ENCODE measurements around the gene CELF2.

CELF2 gene

DNA sequence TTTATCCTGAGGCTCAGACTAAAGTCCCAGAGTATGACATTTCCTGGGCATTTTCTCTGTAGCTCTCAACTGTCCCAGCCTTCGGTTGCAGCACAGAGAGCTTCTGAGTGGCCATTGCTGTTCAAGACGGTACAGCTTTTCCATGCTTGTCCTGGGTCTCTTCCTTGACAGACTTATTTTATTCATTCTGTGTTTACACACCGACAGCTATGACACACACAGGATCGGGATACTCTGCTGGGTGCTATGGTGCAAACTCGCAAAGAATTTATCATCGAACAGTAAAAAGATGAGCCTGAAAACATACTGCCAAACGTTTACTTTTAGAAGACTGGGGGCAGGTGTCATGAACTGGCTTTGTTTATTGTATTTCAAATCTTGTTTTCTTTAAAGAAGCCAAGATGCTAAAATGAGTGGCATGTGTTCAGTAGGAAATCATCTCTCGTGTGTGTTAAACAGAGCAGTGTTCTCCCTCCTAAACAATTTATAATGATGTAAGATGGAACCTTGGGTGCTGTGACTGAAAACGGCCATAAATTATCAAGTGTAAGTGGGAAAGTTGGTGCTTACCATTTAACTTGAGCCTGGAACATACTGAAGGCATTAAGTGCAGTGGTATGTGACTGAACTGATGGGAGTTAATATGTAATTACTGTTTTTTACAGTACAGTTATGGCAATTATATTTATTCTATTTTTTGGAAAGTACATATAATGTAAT lies 120.8 kb downstream of the CELF2 start:
- DNase-seq: no peak

DNA sequence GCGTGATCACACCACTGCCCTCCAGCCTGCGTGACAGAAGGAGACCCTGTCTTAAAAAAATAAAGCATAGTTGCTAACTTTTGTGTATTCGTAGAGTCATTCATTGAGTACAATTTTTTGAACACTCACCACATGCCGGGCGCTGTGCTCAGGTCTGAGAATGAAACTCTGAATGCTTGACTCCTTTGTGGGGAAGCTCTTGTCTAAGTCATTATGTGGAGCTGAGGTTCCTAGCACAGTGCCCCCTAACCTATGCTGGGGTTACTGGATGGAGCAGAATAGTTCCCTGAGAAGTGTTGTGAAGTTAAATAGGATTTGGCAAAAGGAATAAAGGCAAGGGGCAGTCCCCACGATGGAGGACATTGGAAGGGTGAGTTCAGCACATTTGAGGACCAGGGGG lies 123.3 kb downstream of the CELF2 start:
- no peak for DNase-seq

DNA sequence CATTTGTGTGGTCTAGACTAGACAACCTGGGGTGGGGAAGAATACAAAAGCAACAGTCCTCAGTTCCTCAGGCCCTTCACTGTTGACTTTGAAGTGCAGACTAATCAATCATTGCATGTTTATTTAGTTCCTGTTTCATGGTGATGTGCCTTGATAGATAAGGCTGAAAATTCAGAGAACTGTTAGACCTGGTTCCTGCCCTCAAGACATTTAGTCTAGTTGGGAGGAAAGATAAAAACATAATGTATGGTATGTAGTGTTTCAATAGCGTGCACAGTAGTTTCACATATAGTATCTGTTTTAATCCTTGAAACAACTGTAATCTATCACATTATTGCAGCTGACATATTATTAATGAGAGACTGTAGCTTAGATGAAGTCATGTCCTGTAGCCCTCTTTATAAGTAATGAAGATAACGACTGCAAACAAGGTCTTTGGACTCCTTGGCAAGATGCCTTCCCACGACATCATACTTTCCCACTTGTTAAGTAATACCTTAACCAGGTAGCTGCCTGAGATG lies 124.0 kb downstream of the CELF2 start:
- no peak for DNase-seq

DNA sequence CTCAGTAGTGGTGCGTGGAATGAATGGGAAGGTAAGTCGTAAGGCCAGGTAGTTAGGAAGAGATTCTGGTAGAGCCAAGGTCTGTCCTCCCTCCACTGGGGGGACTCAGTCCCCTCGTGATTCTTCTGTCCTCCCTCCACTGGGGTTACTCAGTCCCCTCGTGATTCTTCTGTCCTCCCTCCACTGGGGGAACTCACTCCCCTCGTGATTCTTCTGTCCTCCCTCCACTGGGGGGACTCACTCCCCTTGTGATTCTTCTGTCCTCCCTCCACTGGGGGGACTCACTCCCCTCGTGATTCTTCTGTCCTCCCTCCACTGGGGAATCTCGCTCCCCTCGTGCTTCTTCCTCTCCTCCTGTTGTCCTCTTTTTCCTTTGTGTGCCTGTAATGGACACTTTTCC lies 125.1 kb downstream of the CELF2 start:
- DNase-seq: no peak

DNA sequence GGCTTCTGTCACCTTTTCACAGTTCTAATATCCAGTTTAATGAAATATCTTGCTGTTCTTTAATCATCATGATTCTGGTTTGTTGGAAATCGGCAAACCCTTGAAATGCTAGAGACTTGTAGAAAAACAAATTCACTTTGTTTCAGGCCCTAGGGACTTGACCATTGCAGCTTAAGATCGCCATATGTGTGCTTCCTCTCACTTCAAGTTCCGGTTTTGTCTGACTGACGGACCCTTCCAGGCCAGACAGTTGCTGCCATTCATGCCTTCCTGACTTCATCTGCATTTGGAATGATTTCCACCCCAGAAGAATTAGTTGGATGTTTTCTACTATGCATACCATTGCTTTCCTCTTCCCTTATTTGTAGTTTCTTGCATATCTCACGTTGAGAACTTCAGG lies 125.6 kb downstream of the CELF2 start:
- DNase-seq: no peak

DNA sequence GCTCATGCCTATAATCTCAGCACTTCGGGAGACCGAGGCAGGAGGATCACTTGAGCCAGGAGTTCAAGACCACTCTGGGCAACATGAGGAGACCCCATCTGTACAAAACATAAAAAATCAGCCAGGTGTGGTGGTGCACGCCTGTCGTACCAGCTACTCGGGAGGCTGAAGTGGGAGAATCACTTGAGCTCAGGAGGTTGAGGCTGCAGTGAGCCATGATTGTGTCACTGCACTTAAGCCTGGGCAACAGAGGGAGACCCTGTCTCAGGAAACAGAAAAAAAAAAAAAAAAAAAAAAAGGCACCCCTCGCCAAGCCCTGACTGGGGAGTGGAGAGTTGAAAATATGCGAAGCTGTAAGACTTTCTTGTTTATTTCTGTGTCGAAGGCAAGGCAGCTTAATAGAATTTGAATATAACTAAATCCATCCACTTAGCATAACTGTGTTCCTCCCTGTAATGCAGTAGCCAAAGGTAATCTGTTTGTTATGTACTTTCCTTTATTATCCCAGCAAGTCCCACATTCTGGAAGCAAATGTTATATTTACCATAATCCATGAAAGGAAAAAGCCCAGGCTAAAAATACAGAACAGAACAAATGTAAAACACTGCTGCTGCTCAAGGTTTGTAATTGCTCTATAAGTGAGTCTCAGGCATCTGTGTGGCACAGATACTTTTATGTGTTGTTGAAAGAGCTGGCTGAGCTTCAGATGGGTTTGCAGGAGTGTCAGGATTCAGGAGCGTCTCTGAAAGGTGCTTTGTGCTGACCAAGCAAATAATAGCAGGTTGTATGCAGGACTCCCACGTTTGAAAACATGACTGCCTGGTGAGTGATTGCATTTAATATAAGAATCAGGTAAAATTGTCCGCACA lies 127.2 kb downstream of the CELF2 start:
- no peak for DNase-seq

DNA sequence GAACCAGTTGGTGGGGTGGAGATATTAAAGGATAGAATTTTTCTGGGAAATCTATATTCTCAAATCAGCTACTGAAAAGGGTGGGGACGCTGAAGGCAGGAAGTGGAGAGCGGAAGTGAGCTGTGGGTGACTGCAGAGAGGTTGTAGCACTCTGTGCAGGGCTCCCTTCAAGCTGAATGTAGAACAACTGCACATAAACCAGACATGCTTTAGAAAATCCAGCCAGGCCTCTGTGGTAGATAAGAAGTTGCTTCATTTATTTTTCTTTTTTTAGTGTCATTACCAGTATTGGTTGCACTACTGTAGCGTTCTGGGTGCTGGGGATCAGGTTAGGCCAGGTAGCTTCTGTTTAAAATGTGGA lies 127.8 kb downstream of the CELF2 start:
- no peak for DNase-seq

DNA sequence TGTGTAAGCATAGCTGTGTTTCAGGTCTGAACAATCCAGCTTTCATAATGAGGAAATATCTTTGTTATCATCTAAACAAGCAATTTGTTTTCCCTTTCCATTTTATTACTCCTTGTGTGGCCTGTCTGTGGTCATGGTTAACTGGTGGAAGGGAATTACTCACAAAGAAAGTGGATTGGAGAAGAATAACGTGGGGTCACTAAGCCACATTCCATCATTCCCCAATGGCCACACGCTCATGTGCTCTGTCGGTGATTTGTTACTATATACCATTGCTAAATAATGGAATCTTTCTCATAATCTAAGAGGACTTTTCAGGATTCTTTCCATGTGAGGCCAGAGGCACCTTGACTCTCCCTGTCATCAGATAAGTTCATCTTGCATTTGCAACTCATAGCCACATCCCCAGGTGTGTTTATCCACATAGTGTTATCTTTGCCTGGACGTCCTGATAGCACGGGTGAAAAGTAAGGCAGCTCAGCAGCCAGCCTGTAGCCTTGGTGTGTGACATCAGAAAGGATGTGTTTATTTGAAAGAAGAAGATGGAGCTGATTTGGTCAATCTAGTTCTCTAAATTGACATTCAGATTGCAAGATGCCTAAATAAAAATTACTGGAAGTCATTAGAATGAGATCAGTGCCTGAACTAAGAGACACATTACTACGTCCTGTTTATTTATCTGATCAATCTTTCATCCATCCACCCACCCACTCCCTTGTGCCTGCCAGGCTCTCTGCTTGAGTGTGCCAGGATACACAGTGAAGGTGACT lies 128.9 kb downstream of the CELF2 start:
- no peak for DNase-seq

DNA sequence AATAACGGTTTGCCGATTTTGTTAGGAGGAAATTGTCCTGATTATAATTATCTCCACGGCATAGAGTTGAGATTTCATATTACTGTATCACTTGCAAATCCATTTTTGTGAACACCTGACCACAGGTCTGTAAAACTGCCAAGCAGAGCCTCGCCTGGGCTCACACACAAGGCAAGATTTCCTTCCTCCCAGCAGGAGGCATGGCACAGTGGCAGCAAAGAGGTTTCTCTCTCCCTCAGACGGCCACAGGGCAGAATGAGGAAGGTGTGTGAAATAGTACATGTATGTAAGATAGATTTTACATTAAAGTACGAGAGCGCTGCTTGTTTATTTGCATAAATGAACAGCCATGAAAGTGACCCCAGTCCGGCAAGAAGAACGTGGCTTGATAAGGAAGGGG lies 130.1 kb downstream of the CELF2 start:
- no peak for DNase-seq

DNA sequence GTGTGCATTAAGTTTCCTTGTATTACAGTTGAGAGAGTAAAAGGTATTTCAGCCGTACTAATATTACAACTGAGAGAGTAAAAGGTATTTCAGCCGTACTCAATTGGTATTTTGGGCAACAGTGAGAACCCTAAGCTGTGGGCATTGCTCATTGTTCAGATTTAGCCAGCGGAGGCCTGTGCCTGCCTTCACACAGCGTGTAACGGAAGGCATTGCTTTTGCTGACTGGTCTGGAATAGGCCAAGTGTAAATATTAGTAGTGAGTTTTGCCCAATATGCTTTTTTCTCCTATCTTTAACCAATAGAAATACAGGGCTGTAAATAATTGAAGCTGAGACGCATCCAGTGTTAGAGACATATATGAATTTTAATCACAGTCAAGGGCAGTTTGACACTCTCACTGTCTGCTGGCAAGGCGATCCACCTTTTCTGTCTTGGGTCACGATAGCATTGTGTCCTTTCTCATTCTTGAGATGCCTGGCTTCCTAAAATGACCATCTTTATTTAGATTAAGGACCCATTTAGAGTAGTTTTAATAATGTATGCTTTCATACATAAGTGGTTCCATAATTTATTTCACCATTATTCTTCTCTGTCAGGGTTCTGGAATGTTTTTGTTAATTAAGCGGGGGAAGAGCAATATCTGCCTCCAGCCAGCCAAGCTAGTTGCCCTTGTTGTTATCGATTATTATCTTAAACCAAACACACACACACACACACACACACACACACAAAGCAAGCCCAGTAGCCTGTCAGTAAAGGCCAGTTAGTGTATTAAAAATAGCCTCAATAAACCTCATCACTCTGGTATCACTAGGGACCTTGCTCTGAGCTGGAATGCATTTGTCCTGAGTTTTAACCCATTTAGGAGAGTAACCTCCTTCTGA lies 130.7 kb downstream of the CELF2 start:
- no peak for DNase-seq

DNA sequence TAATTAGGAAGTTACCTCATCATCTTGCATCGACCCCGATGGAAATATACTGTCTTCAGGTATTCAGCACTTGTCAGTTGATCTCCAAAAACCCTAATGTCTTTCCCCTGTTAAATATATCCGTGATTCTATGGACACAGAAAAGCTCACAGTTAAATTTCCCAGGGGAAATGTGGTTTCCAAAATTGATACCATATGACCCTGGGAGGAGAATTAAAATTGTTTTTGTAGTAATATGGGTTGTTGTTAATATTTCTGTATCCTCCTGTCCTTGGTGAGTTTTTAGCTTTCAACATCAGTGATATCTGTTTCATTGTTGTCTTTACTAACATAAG lies 132.1 kb downstream of the CELF2 start:
- DNase-seq: no peak

DNA sequence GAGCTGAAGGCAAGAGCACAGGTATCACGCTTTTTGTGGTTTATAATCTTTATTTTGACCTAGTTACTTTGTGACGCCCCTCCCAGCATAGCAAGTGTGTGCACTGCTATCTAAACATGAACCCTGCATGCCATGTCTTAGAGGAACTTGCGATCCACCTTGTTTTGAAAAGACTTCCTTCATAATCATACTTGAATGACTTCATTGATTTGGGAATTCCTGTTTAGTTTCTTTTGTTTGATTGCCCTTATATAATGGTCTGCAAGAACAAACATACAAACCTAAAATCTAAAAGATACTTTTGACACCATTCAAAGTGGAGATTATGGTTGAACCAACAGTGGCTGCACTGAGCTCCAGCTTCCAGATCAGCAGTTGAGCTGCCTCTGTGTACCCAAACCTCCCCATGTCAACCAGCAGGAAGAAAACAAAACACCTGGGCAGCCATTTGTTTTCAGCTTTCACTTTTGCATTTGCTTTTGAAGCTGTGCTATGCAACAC lies 132.6 kb downstream of the CELF2 start:
- DNase-seq: no peak

DNA sequence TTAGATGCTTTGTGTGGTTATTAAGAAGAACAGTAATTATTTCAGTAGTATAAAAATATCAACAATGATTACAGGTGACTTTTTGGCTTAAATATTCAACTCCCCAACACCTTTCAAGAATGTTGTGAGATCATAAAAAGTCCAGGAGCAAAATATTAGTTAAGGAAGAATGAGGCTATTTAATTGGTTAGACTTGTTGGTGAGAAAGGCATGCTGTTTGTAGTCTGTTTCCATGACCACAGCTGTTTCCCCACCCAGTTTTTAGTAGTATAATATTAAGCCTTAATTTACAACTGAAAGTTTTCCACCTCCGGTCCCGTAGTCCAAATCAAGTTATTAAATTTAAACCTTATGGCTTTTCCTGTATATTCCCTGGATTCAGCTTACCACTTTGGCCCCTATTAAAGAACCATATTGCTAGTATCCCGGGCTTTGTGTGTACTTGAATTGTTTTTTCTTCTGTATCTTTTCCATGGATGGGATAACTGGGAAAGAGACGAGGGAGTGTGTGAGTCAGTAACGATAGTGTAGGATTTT lies 133.3 kb downstream of the CELF2 start:
- no peak for DNase-seq

DNA sequence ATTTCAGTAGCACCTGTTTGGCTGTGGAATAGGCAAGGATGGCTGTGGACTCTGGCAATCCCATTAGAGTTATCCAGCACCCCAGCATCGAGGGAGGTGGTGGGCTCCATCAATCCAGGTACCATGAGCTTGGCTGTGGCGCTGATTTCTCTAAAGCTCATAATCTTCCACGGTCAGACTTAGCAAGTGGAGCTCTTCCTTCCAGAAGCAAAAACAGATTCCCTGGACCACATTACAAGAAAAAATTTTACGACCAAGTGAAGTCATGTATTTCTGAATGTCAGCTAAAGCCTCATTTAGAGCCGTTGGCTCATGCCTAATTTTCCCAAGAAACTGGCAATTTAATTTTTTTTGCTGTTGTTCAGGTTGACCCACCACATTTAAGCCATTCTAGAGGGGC lies 135.1 kb downstream of the CELF2 start:
- no peak for DNase-seq

DNA sequence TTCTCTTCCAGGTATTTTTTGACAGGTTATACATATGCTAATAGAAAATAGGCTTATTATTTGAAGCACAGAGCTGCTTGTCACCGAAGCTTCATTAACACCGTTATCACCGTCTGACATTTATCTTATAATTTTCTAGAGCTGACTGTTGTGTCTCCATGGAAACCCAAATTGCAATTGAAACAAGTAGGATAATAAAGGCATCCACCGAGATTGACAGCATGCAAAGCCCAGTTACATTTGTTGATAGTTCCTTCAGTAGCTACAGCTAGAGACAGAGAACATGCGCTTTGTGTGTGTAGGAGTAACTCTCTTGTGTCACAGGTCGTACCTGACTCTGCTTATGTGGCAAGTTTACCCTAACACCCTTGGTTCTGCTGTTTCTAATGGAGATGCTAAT lies 135.6 kb downstream of the CELF2 start:
- DNase-seq: no peak

DNA sequence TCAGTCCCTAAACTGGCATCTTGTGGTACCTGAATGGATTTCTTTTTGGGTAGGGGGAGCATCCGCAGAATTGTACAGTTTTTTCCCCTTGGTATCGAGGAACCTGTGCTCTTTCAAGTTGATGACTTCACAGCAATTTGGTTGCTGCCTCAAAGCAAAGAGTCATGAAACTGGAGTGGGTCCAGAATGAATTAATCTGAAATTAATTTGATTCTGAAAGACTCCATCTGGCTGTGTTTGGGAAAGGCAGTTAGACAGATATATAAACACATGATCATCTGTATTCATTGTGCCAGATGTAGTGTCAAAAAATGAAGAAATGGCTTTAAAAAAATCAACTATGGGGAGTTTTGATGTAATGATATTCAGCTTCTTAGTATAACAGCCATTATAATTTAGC lies 136.1 kb downstream of the CELF2 start:
- no peak for DNase-seq

DNA sequence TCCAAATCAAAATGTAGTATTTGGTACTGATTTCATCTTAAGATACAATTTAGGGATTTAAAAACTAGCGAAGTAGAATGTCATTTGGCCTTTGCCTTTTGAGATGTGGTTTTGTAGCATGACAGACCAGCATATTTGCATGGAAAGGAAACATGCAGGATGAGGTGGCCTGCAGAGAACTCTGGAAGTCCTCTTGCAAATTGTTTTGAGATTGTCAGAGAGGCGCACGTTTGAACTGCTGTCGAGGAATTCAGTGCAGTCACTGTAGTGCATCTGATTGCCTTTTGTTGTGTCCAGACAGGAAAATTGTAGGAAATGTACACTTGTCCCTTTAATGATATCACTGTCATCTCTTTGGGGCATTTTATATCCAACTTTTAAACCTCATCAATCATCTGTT lies 136.7 kb downstream of the CELF2 start:
- no peak for DNase-seq

DNA sequence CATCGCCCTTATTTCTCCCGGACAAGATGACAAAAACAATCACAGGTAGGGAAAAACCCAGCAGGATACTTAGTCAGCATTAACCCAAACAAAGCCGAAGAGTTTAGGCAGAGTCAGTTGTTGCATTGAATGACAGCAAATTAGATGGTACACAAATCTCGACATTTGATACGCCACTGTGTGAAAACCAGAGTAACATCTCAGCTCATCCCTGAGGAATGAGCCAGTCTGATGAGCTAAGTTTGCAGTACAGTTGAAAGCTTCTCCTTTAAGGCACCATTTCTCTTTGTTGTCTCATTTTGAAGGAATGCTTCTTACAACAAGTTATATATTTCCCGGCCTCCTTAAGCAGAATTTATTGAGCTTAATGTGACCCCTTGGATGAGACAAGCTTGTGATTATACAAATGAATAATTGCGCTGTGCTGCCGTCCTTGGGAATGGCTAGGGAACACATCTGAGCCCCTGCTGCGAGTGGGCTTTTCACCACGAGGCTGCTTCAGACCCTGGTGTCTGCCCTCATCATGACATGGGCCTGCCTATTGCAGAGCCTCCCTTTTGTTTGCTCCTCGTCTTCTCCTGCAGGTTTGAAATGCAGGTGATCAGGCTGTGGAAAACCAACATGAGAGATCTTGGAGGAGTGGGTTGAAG lies 137.3 kb downstream of the CELF2 start:
- DNase-seq: no peak

DNA sequence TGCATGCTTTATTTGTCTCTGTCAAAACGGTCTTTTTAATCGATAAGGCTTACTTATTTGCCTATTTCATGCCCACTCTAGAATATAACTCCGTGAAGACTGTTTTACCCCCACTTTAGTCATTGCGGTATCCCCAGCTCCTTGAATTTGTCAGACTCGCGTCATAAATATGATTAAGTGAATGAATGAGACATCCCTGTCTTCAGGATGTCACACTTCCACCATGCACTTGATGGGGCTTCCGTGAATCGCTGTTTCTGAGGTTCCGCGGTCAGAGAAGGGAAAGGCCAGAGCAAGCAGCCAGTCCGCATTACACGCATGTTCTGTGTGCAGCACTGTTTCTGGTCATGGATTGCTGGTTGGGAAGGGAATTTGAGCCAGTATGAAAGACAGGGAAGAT lies 138.8 kb downstream of the CELF2 start:
- no peak for DNase-seq

DNA sequence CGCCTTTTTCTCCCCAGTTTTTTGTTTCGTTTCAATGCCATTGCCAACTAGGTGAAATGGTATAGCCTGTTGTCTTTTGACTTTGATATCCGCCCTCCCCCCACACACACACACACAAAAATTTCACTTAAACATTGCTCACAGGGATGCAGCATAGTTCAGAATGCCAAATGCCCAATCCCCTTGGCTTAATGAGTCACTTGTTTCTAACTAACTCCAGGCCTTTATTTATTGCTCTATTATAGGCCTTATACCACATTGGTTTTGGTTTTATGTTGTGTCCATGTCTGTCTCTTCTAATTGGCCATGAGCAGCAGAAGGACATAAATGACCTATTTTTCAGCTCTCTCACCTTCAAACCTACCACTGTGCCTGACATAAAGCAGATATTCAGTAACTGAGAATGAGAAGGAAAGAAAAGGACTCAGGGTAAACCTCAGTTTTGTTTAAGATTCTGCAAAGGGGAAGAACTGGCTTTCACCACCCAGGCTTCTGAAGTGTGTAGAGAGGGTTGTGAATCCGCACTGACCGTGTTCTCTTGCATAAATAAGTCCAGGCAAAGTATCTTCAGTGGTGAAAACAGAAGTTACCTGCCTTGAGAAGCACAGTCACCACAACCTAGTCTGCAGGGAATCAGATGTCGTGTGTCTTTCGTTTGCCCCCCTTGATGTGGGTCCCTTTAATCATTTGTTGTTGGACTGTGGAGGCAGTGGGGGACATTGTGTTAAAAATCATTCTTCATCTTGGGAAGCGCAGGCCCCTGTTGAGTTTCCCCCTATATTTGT lies 139.8 kb downstream of the CELF2 start:
- no peak for DNase-seq

DNA sequence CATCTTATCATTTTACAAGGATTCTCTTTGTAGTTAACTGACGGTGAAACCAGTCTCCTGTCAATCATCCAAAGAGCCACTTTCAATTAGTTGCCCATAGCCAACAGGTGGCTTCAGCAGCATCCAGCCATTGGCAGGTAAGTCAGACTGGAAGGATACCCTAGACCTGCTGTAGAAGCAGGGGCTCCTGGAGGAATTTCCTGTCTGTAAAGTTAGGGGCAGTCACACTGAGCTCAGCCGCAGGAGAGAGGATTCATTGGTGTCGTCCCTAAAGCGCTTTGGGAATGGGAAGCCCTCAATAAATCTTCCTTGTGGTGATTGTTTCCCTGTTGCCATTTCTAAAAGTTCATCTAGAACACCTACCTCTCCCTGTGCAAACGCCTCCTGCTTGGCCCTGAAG lies 140.4 kb downstream of the CELF2 start:
- no peak for DNase-seq

Data from 8988T (cell line).